AG04450 (cell line): ENCODE measurements around the gene RAB21. TPM values are rescaled to one million over a fixed set of nuclear protein-coding genes. Genes with fewer than 3 reads are reported as not detected.
"Not testable (repeated sequence)": the region's sequence is repeated elsewhere in the genome, so short reads cannot be mapped to it uniquely, and the experiment has no call there.

Experiments used
- CTCF ChIA-PET: fragments of 300-600, 350-600 bp; formaldehyde crosslinking; extraction: SDS; loops from one replicate; lab custom pipeline; 2022; ENCODE audit warnings: antibody characterized with exemption, inconsistent platforms; lab: Charles Lee
- POLR2A ChIA-PET: fragments of 350-600 bp; formaldehyde crosslinking; extraction: SDS; loops from one replicate; lab custom pipeline; 2021; ENCODE audit warnings: antibody characterized with exemption, inconsistent platforms; lab: Yijun Ruan, JAX
- DNase-seq: peaks from one replicate; pipeline ENCODE4 v3.0.0-alpha.2; 2011; ENCODE audit warnings: low read depth, low spot score
- H3K27ac ChIP-seq: one replicate; pipeline ENCODE4 v1.5.1; 2012; ENCODE audit warnings: low read depth, low read length, control low read depth
- H3K27me3 ChIP-seq: one replicate; pipeline ENCODE4 v1.6.0; 2012; ENCODE audit warnings: low read length; ENCODE audit not compliant: control insufficient read depth, insufficient read depth
- H3K4me3 ChIP-seq: 2 replicates; pipeline ENCODE4 v1.5.1; 2011; ENCODE audit warnings: mild to moderate bottlenecking, low read depth, low read length, control low read depth
- H3K9me3 ChIP-seq: 2 replicates; pipeline ENCODE4 v1.5.1; 2012; ENCODE audit warnings: low read length; ENCODE audit not compliant: control insufficient read depth, insufficient read depth
- CTCF ChIP-seq: IDR thresholded peaks from 2 replicates; pipeline ENCODE4 v1.5.1; 2011; ENCODE audit warnings: low read depth, low read length, control low read depth, inconsistent platforms
- polyA plus RNA-seq: library from polyadenylated mRNA; depleted of rRNA; stranded (reverse); fragments of >200 nt; gene quantifications from 2 replicates; pipeline ENCODE4 v1.2.3, GENCODE V29; 2011

RAB21 gene
- polyA plus RNA-seq, 1 experiment: 18.6 TPM

- Histone ChIP-seq H3K27me3 (no peaks in the 10 kb centered on the region), H3K27ac (no peak overlapping the region), H3K9me3 (peaks cover 35% of the 10 kb centered on the region), H3K4me3 (no peak overlapping the region)
- POLR2A ChIA-PET: no interaction called here
- TF ChIP-seq CTCF: no peak
- CTCF ChIA-PET: interaction anchor here (5.8 kb wide), 1 partner anchor 19 kb away, joined by 33 read pairs; no protein-coding TSS in a partner anchor
- DNase-seq: no peak
These were observed 5.8 kb downstream of the RAB21 start for GRCh38 chr12:71760471-71760870.

- H3K4me3 ChIP-seq, H3K27ac ChIP-seq, H3K27me3 ChIP-seq, DNase-seq, CTCF ChIA-PET, POLR2A ChIA-PET: not testable (repeated sequence)
- H3K9me3 ChIP-seq: peaks cover 35% of the 10 kb centered on the region
These were observed 6.7 kb downstream of the RAB21 start for GRCh38 chr12:71761354-71761753.

- CTCF ChIA-PET: interaction anchor here (0.6 to 2.6 kb wide), 3 partner anchors 16 to 96 kb away, joined by 3 to 11 read pairs (median 6); no protein-coding TSS in a partner anchor
- POLR2A ChIA-PET: no interaction called here
- H3K9me3 ChIP-seq: peaks cover 26% of the 10 kb centered on the region
- TF ChIP-seq CTCF: no peak
- H3K27ac ChIP-seq: no peak overlapping the region
- H3K27me3 ChIP-seq: no peaks in the 10 kb centered on the region
- DNase-seq: no peak
- H3K4me3 ChIP-seq: no peak overlapping the region
These were observed 9.2 kb downstream of the RAB21 start for GRCh38 chr12:71763677-71764379.

GRCh38 chr12:71764587-71765321, 10.1 kb downstream of the RAB21 start:
- H3K27me3 ChIP-seq: no peaks in the 10 kb centered on the region
- peaks cover 21% of the 10 kb centered on the region for H3K9me3 ChIP-seq
- H3K4me3 ChIP-seq: no peak overlapping the region
- no peak for TF ChIP-seq CTCF
- CTCF ChIA-PET: no interaction called here
- no peak for DNase-seq
- H3K27ac ChIP-seq: no peak overlapping the region
- POLR2A ChIA-PET: no interaction called here

GRCh38 chr12:71766202-71766601, 11.5 kb downstream of the RAB21 start:
- ChIA-PET CTCF (interaction anchor here (0.6 to 1.0 kb wide), 2 partner anchors 129 to 235 kb away, joined by 3 read pairs; no protein-coding TSS in a partner anchor), POLR2A (no interaction called here)
- TF ChIP-seq CTCF: no peak
- Histone ChIP-seq H3K4me3 (no peak overlapping the region), H3K9me3 (peaks cover 13% of the 10 kb centered on the region), H3K27me3 (no peaks in the 10 kb centered on the region), H3K27ac (no peak overlapping the region)
- no peak for DNase-seq
